ENCODE results near the gene HMGB1. TPM values are rescaled to one million over a fixed set of nuclear protein-coding genes. Genes with fewer than 3 reads are reported as not detected.
A peak's percentile ranks its signal among the peaks of the same experiment; 100 is the strongest.

HMGB1 gene
- total RNA-seq (2014; rRNA removed; shearing (Covaris generic); ENCODE audit: low replicate concordance): 638 and 1,413 TPM in 2 replicates

DNA sequence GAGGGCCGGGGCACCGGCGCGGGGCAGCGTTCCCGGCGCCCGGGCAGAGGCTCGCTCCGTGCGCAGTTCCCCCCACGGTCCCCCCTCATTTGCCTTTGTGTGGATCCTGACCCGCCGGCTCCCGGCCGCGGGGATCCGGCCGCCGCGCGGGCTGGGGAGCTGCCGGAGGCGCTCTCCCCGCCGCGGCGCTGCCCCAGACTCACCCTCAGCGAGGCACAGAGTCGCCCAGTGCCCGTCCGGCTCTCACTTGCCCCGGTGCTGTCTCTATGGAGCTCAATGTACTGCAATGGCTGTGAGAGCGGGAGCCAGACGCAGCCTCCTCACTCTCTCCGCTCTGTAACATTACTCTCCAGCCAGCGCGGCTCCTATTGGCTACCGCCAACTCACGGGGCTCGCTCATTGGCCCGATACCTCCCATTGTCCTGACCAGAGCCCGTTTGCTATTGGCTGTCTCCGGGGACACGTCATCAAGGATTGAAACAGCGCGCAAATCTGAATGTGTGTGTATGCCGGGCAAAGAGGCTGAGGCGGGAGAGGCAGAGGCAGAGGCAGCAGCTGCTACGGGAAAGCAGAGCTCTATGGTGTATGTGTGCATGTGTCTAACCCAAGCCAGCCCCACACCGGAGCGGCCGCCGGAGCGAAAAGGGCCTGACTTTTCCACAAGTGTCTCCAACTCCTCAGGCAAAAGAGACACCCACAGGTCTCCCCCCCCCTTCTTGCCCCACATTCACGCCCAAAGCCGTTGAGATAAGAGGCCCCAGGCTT is at the start of gene HMGB1:
Gene HMGB1, minus strand, starts transcription at position 344 of the 765 bp plus-strand sequence. CDS start 2,256 bp downstream, outside the sequence.
- no peaks in the 10 kb centered on the region for H3K27me3 ChIP-seq
- peaks cover 31% of the 10 kb centered on the region for H3K36me3 ChIP-seq
- no peaks in the 10 kb centered on the region for H3K9me3 ChIP-seq
- H3K4me3 ChIP-seq: peak within 1 kb of the TSS; percentile 73
- DNase-seq: peak; percentile 99

DNA sequence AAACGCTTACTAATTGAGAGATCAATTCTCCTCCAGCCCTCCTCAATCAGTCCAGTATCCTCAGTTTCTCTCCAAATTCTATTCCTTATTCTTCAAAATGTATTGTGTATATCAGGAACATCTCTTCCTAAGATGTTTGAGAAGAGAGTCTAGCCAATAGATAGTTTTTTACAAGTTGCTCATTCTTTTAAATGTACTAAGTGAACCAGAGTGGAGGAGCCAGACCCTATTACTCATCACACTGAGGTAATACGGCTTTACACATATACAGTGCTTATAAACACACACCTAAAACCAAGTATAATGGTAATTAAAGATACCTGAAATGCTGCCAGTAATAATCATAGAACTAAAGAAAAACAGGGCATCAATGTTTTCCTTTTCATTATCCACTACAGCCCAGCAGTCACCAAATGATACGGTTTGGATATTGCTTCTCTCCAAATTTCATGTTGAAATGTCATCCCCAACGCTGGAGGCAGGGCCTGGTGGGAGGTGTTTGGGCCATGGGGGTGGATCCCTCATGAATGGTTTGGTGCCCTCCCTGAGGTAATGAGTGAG is 45.2 kb upstream of the HMGB1 start:
- no peak for DNase-seq
- H3K36me3 ChIP-seq: no peaks in the 10 kb centered on the region
- no peak overlapping the region for H3K4me3 ChIP-seq
- no peaks in the 10 kb centered on the region for H3K9me3 ChIP-seq
- no peaks in the 10 kb centered on the region for H3K27me3 ChIP-seq

DNA sequence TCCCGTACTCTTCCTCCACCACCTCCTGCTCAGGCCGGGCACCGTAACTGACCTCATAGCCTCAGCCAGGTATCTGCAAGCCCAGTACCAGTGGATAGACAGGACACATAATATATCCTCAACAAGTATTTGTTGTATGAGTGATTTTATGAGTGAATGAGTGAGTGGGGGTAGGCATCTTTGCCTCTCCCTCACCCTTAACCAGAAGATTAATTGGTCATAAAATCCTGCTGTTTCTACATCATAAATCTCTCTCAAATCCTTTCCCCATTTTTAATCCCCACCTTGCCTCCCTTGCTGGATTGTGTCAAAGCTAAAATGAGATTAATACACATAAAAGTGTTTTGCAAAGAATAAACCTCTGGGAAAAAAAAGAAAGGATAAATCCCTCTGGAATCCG is 44.4 kb upstream of the HMGB1 start:
- H3K9me3 ChIP-seq: no peaks in the 10 kb centered on the region
- H3K36me3 ChIP-seq: no peaks in the 10 kb centered on the region
- no peak overlapping the region for H3K4me3 ChIP-seq
- no peak for DNase-seq
- no peaks in the 10 kb centered on the region for H3K27me3 ChIP-seq

DNA sequence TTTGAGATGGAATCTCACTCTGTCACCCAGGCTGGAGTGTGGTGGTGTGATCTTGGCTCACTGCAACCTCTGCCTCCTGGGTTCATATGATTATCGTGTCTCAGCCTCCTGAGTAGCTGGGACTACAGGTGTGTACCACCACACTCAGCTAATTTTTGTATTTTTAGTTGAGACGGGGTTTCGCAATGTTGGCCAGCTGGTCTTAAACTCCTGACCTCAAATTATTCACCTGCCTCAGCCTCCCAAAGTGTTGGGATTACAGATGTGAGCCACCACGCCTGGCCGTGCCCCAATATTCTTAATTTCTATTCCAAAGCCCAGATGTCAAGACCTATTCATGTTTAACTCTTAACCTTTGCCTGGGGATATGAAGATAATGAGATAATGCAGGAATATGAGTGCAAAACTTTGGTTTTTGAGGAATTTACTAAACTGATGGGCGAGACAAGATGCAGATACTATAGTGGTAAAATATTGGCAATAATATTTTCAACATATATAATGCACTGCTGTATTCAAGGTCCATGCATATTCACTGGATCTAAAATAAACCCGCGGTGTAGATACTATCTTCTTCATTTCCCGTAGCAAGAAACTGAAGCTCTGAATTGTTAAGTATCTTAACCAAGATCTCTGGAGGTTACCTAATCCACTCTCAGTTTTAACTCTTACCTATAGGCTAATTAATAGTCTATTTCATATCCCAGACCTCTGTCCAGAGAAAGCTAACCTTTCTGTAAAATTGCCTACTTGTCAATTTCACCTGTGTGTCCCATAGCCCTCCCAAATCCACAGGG is 43.7 kb upstream of the HMGB1 start:
- Histone ChIP-seq H3K36me3 (no peaks in the 10 kb centered on the region), H3K27me3 (no peaks in the 10 kb centered on the region), H3K4me3 (no peak overlapping the region), H3K9me3 (no peaks in the 10 kb centered on the region)
- no peak for DNase-seq

DNA sequence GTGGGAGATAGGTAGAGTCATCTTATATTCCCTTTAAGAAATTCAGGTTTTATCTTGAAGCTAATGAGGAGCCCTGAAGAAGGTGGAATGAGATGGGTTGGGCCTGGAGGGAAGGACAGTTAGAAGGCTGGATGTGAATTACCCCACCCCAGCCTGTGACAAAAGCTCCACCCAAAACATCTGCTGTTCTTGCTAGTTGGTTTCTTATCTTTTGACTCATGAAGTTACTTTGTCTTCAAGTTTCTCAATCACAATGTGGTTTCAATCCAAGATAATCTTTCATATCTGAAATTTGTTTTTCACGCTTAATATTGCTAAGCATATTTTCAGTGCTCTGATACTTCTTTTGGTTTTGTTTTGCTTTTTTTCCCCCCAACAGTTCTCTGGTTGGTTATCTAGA is 38.3 kb upstream of the HMGB1 start:
- no peaks in the 10 kb centered on the region for H3K9me3 ChIP-seq
- no peaks in the 10 kb centered on the region for H3K27me3 ChIP-seq
- no peak for DNase-seq
- H3K36me3 ChIP-seq: no peaks in the 10 kb centered on the region
- no peak overlapping the region for H3K4me3 ChIP-seq

- no peak for DNase-seq
- Histone ChIP-seq H3K27me3 (no peaks in the 10 kb centered on the region), H3K9me3 (no peaks in the 10 kb centered on the region), H3K36me3 (no peaks in the 10 kb centered on the region), H3K4me3 (no peak overlapping the region)
These were observed 36.5 kb upstream of the HMGB1 start for GRCh38 chr13:30502237-30502636.

GRCh38 chr13:30499338-30499737 is 33.6 kb upstream of the HMGB1 start:
- H3K4me3 ChIP-seq: no peak overlapping the region

DNA sequence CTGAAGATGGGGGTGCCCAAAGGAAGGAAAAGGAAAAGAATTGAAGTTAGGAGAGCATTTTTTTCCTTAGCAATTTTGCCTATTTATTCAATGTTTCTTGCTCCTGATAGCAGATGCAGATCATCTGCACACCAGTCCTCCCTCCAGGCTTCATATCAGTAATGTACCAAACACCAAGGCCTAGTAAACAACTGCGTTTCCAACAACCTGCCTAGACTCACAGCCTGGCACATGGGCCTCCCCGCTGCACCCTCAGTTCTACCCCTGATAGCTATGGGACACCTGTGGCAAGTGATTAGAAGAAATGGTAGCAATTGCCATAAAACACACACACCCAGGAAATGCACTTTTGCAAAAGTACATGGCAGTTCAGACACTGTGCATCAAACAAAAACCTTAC is 30.4 kb upstream of the HMGB1 start:
- DNase-seq: no peak
- H3K4me3 ChIP-seq: no peak overlapping the region
- no peaks in the 10 kb centered on the region for H3K9me3 ChIP-seq
- H3K36me3 ChIP-seq: no peaks in the 10 kb centered on the region
- no peaks in the 10 kb centered on the region for H3K27me3 ChIP-seq

More at GRCh38 chr13:30499338-30499737, 33.6 kb upstream of the HMGB1 start:
- no peaks in the 10 kb centered on the region for H3K36me3 ChIP-seq
- no peak for DNase-seq
- no peaks in the 10 kb centered on the region for H3K9me3 ChIP-seq
- no peaks in the 10 kb centered on the region for H3K27me3 ChIP-seq

DNA sequence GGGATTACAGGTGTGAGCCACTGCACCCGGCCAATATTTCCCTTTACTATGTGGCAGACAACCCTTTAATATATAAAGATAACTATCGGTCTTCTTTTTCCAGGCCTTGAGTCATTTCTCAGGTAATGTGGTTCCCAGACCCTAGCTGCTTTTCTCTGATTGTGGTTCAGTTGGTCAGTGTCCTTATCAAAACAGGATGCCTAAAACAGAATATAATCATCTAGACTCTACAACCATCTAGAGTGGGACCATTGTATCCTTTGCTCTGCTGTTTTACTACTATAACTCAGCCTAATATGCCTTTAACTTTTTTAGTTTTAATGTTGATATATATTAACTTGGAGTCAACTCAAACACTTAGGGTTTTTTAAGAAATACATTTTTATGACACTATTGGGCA is 30.0 kb upstream of the HMGB1 start:
- H3K9me3 ChIP-seq: no peaks in the 10 kb centered on the region
- no peaks in the 10 kb centered on the region for H3K36me3 ChIP-seq
- DNase-seq: no peak
- no peak overlapping the region for H3K4me3 ChIP-seq
- H3K27me3 ChIP-seq: no peaks in the 10 kb centered on the region

- Histone ChIP-seq H3K27me3 (no peaks in the 10 kb centered on the region), H3K9me3 (no peaks in the 10 kb centered on the region), H3K36me3 (no peaks in the 10 kb centered on the region), H3K4me3 (no peak overlapping the region)
- no peak for DNase-seq
These were observed 28.1 kb upstream of the HMGB1 start for GRCh38 chr13:30493658-30494381.

DNA sequence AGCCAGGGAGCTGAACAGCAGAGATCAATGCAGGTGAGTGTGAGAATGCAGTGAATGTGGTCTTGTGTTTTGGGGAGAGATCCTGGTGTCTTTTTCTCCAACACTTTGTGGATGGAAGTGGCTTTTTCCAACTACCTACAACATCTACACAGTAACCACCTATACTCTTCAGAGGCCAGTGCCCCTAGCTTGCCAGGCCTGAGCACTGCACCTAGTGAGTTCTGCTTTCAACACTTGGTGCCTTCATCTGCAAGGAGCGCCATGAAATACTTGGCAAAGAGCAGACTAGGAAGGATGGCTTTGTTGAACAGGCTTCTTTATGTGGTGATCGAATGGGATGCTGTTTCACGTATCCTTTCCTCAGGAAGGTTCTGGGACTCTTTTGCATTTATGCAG is 21.3 kb upstream of the HMGB1 start:
- no peak overlapping the region for H3K4me3 ChIP-seq
- H3K27me3 ChIP-seq: peaks cover 3% of the 10 kb centered on the region; the same call in 1 of the 2 replicates
- no peaks in the 10 kb centered on the region for H3K9me3 ChIP-seq
- no peak for DNase-seq
- no peaks in the 10 kb centered on the region for H3K36me3 ChIP-seq

- H3K27me3 ChIP-seq: peaks cover 3% of the 10 kb centered on the region; the same call in 1 of the 2 replicates
- H3K4me3 ChIP-seq: no peak overlapping the region
- no peaks in the 10 kb centered on the region for H3K9me3 ChIP-seq
- no peak for DNase-seq
- no peaks in the 10 kb centered on the region for H3K36me3 ChIP-seq
These were observed 20.7 kb upstream of the HMGB1 start for GRCh38 chr13:30486230-30487074.

DNA sequence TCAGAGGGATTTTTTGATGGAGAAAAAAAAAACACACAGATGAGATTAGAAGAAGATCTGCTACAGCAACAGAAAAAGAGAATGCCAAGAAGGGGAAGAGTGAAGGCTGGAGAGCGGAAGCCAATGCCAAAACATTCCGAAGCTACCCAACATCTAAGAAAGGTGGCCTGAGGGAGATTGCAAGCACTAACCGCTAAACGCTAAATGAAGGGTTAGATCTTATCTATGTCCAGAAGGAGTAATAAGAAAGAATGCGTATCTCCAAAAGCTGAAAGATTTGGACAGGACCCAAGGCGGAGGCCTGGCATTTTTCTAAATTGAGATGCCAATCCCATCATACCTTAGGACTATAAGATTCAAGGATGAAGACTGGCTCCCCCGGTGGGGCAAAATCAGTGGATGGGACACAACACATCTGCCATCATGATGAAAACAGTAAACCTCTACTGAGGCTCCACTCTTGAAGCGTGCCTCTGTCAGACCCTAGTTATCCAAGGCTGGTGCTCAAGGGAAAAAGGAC is 15.6 kb upstream of the HMGB1 start:
- Histone ChIP-seq H3K36me3 (no peaks in the 10 kb centered on the region), H3K4me3 (no peak overlapping the region), H3K27me3 (no peaks in the 10 kb centered on the region), H3K9me3 (no peaks in the 10 kb centered on the region)
- no peak for DNase-seq

DNA sequence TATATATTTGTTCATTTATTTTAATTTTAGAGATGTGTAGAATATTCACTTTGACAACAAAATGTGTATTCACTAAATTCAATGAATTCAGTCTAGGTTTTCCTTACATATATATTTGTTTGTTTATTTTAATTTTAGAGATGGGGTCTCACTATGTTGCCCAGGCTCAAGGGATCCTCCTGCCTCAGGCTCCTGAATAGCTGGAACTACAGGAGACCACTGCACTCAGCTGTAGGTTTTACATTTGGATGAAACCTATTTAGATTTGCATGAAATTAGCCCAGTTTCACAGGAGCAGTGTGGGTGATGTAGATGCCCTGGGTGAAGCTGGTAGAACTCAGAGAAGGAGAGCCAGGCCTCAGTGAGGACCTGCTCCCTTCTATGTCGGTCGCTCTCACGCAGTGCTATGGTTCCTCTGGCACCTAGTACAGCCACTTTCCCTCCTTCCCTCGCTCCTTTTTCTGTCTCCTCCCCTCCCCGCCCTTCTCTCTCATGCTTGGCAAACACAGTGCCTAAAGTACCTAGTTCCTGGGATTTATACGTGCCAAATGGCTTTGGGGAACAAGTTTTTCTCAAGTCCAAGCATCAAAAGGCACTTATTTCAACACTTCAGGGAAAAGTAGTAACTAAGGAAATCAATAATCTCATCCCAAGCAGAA is 14.7 kb upstream of the HMGB1 start:
- no peak overlapping the region for H3K4me3 ChIP-seq
- no peaks in the 10 kb centered on the region for H3K36me3 ChIP-seq
- H3K9me3 ChIP-seq: no peaks in the 10 kb centered on the region
- H3K27me3 ChIP-seq: no peaks in the 10 kb centered on the region
- DNase-seq: no peak

DNA sequence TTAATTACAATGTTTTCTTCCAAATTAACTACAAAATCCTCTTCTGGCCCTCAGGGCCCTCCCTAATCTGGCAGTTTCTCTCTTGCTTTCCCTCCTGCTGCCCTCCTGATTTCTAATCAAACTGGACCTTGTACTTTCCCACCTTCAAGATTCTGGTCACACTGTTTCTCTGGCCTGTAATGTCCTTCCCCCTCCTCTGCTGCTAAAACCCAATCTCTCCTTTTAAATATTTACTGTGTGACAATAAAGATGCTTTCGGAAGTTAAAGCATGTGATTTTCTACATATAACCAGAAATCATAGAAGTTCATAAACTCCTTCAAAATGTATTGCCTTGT is 14.1 kb upstream of the HMGB1 start:
- H3K4me3 ChIP-seq: no peak overlapping the region
- H3K36me3 ChIP-seq: no peaks in the 10 kb centered on the region
- H3K9me3 ChIP-seq: no peaks in the 10 kb centered on the region
- no peaks in the 10 kb centered on the region for H3K27me3 ChIP-seq
- no peak for DNase-seq
